ENCODE data around the gene BNIP5. TPM values are rescaled to one million over a fixed set of nuclear protein-coding genes. Genes with fewer than 3 reads are reported as not detected.

BNIP5 gene
- total RNA-seq, 4 donors from 2014 or later, result not detected

DNA sequence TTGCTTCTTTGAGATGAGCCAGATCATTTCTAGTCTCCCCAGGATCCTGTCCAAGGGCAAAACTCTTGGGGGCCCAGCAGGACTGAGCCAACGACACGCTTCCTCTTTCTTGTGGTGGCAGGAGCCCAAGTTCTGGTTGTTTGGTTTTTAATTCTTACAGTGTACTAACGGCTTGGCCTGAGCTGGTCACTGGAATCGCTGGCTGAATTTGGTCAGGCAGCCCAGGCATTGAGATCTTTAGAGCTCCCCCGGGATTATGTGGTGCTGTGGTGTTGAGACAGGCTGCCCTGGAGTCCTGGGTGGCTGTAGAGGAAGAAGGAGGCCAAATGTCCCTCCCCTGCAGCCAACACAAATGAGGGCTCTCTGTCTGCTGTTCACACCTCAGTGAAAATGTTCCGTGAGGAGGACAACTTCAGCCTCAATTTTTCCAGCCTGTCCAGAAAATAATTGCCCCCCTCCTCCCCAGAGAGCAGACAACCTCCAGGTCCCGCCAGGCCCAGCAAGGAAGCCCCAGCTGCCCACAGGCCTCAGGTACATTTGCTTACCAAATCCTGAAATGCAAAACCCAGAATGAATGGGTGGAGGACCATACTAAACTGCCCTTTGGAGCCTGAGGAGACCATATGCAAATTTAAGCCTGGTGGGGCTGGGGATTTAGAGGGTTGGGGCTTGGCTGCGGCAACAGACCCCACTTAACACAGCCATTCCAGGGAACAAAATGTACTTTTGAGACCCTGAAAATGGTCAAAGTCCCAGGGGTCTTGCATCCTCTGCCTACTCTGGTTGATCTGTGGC lies 23.6 kb downstream of the BNIP5 start:
- Histone ChIP-seq H3K36me3 (no peaks in the 10 kb centered on the region), H3K27ac (no peak overlapping the region), H3K9me3 (no peaks in the 10 kb centered on the region), H3K4me1 (peaks cover 0 to 18% (median 3%) of the 10 kb centered on the region in 3 donors), H3K27me3 (peaks cover 0 to 8% (median 0%) of the 10 kb centered on the region in 4 donors), H3K4me3 (no peak overlapping the region)
- intact Hi-C loops (cut with DNase I), result no loop called here
- no peak for DNase-seq
- WGBS, 2 donors, result 63 to 79% methylated on average over 4 to 8 of the region's 8 CpGs
- no peak for TF ChIP-seq POLR2A (IDR thresholded peaks at IDR 0.05)
- TF ChIP-seq, protein P1, sequence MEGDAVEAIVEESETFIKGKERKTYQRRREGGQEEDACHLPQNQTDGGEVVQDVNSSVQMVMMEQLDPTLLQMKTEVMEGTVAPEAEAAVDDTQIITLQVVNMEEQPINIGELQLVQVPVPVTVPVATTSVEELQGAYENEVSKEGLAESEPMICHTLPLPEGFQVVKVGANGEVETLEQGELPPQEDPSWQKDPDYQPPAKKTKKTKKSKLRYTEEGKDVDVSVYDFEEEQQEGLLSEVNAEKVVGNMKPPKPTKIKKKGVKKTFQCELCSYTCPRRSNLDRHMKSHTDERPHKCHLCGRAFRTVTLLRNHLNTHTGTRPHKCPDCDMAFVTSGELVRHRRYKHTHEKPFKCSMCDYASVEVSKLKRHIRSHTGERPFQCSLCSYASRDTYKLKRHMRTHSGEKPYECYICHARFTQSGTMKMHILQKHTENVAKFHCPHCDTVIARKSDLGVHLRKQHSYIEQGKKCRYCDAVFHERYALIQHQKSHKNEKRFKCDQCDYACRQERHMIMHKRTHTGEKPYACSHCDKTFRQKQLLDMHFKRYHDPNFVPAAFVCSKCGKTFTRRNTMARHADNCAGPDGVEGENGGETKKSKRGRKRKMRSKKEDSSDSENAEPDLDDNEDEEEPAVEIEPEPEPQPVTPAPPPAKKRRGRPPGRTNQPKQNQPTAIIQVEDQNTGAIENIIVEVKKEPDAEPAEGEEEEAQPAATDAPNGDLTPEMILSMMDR (IDR thresholded peaks at IDR 0.05), result no peak

DNA sequence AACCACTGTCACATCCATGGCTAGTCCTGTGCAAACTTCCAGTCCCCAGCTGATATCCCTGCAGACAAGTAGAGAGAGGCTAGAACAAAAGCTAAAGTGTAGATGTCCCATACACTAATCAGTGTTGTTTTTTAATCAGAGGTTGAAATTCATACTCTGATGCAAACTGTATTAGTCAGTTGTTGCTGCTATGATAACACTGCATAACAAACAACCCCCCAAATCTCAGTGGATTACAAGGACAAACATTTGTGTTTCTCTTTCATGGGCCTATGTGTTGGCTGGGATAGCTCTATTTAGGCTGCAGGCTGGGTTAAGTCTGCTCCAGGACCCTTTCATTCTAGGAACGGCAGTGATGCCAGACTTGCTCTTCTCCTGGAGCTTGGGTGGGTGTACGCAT lies 26.8 kb downstream of the BNIP5 start:
- no peak for DNase-seq
- no peaks in the 10 kb centered on the region for H3K36me3 ChIP-seq
- TF ChIP-seq, protein P1 (IDR thresholded peaks at IDR 0.05), result no peak
- peaks cover 0 to 8% (median 0%) of the 10 kb centered on the region in 4 donors for H3K27me3 ChIP-seq
- no peak overlapping the region for H3K27ac ChIP-seq
- H3K9me3 ChIP-seq, result no peaks in the 10 kb centered on the region
- no peak overlapping the region for H3K4me3 ChIP-seq
- WGBS, 2 donors, result 95 to 100% methylated on average over 1 to 2 of the region's 2 CpGs
- peaks cover 0 to 18% (median 3%) of the 10 kb centered on the region in 3 donors for H3K4me1 ChIP-seq
- intact Hi-C loops (cut with DNase I), result no loop called here

DNA sequence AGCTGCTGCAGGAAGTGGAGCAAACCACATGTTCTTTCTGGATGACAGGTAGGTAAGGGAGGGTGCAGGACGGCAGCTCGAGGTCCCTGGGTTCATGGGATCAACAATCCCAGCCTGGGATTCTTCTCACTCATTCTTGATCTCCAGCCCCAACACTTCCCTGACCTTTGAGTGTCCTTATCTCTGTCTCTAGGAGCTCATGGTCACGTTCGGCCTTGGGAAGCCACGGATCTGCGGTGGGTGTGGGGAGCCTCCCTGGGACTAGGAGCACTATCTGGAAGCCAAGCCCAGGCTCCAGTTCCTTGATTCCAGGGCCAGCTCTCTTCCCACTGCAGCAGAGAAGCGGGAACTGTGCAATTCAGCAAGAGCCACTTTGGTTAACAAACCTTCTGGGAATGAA lies 27.5 kb downstream of the BNIP5 start:
- Histone ChIP-seq H3K27ac (no peak overlapping the region), H3K4me3 (no peak overlapping the region), H3K36me3 (no peaks in the 10 kb centered on the region), H3K27me3 (peaks cover 0 to 8% (median 0%) of the 10 kb centered on the region in 4 donors), H3K4me1 (peaks cover 0 to 14% (median 3%) of the 10 kb centered on the region in 3 donors), H3K9me3 (no peaks in the 10 kb centered on the region)
- intact Hi-C loops (cut with DNase I), result no loop called here
- 20 to 53% methylated on average over 2 to 5 of the region's 7 CpGs for WGBS, 2 donors
- no peak for TF ChIP-seq POLR2A (IDR thresholded peaks at IDR 0.05)
- TF ChIP-seq, protein P1 (IDR thresholded peaks at IDR 0.05), result no peak
- DNase-seq, result no peak

DNA sequence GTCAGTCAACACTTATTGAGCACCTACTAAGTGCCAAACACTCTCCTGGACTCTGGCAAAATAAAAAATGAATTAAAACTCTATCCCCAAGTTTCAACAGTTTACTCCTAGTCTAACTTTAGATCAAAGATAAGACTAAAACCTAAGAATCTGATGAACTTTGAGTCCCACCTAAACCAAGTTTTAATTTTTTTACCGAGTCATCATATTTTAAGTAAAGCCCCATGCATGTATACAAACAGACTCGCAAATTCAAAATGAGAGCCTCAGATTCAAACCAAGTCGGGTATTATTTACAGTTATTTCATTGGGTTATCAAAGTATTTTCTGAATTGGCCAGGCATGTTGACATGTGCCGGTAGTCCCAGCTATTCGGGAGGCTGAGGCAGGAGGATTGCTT lies 28.2 kb downstream of the BNIP5 start:
- 90 to 93% methylated on average over 5 of the region's 5 CpGs for WGBS, 2 donors
- Histone ChIP-seq H3K27me3 (peaks cover 0 to 8% (median 0%) of the 10 kb centered on the region in 4 donors), H3K27ac (no peak overlapping the region)

DNA sequence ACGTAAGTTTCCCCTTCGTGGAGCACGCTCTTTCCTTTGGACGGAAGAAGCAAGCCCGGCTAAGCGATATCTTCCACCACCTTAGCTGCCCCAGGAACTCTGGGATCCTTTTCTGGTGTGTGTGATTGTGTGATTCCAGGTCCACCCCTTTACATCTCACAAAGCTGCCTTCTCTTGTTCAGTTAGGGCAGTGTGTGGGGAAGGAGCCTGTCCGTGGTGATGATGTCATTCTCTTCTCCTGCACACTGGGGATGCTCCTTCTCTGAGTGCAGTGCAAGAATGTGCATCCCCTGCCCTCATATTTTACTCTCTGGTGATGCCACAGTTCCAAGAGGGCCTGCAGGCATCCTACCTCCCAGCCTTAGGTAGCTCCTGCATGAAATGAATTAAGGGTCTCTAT lies 30.3 kb downstream of the BNIP5 start:
- TF ChIP-seq, protein P1 (IDR thresholded peaks at IDR 0.05), result no peak
- TF ChIP-seq POLR2A (IDR thresholded peaks at IDR 0.05), result no peak
- intact Hi-C loops (cut with DNase I), result no loop called here
- no peaks in the 10 kb centered on the region for H3K36me3 ChIP-seq
- WGBS, 2 donors, result 76 to 77% methylated on average over 7 of the region's 7 CpGs
- DNase-seq, result no peak
- H3K9me3 ChIP-seq, result no peaks in the 10 kb centered on the region
- H3K4me3 ChIP-seq, result no peak overlapping the region
- peaks cover 5 to 14% (median 6%) of the 10 kb centered on the region in 3 donors for H3K4me1 ChIP-seq
- no peak overlapping the region for H3K27ac ChIP-seq
- H3K27me3 ChIP-seq, result peaks cover 0 to 11% (median 0%) of the 10 kb centered on the region in 4 donors

More for the DNA sequence above, 28.2 kb downstream of the BNIP5 start:
- TF ChIP-seq, protein P1 (IDR thresholded peaks at IDR 0.05), result no peak
- TF ChIP-seq POLR2A (IDR thresholded peaks at IDR 0.05), result no peak
- DNase-seq, result no peak
- Histone ChIP-seq H3K4me1 (peaks cover 0 to 7% (median 3%) of the 10 kb centered on the region in 3 donors), H3K4me3 (no peak overlapping the region), H3K9me3 (no peaks in the 10 kb centered on the region), H3K36me3 (no peaks in the 10 kb centered on the region)
- intact Hi-C loops (cut with DNase I), result no loop called here

Data from esophagus squamous epithelium (tissue), 5 donors.